ENCODE results near the gene CDKN2D. TPM values are rescaled to one million over a fixed set of nuclear protein-coding genes. Genes with fewer than 3 reads are reported as not detected.

The CDKN2D gene
- total and polyA plus RNA-seq, 2 of the 8 experiments (the other 6 are each of a cell fraction or from before 2014, with no cell fraction given), result 3.0 to 4.0 TPM

- H2BK5ac ChIP-seq (ENCODE audit: low read depth, low read length), result no peak overlapping the region
- H3K23ac ChIP-seq (ENCODE audit: insufficient read length), result no peak overlapping the region
- H3K4me1 ChIP-seq (replicated peaks in 1 of 4; ENCODE audit: control insufficient read depth in 3 of 4, insufficient read depth in 4 of 4, low read length in 3 of 4), result peaks cover 0 to 18% (median 7%) of the 10 kb centered on the region in 4 experiments; a peak in 5 of 7 replicates
- H4K8ac ChIP-seq (ENCODE audit: extremely low read depth, insufficient read depth, low read length), result no peak overlapping the region
- H2AK5ac ChIP-seq (ENCODE audit: low read depth, low read length), result no peak overlapping the region
- no peak overlapping the region for H3K14ac ChIP-seq (ENCODE audit: insufficient read length)
- no peak overlapping the region for H3K56ac ChIP-seq (replicated peaks; ENCODE audit: insufficient read length, low read depth, low read length)
- H3K23me2 ChIP-seq (ENCODE audit: low read depth, low read length), result peaks cover 18% of the 10 kb centered on the region
- no peak overlapping the region for H2BK12ac ChIP-seq (ENCODE audit: low read depth, low read length)
- no peak overlapping the region for H2BK15ac ChIP-seq (ENCODE audit: low read length)
- H3K27me3 ChIP-seq (replicated peaks in 1 of 4; ENCODE audit: control insufficient read depth in 3 of 4, extremely low read depth in 1 of 4, insufficient read depth in 3 of 4, low read length in 3 of 4), result peaks cover 15 to 37% (median 34%) of the 10 kb centered on the region in 4 experiments; a peak in 6 of 7 replicates
- no peak for FAIRE-seq
- no peaks in the 10 kb centered on the region for H3K36me3 ChIP-seq (ENCODE audit: control insufficient read depth in 2 of 4, insufficient read depth in 4 of 4, low read length in 3 of 4)
- no peak overlapping the region for H3K4me2 ChIP-seq (ENCODE audit: insufficient read depth in 1 of 2, low read depth in 2 of 2, low read length in 2 of 2)
- no peak overlapping the region for H4K5ac ChIP-seq (ENCODE audit: insufficient read length, low read depth, low read length)
- H3K79me2 ChIP-seq (ENCODE audit: control insufficient read depth in 1 of 2, insufficient read depth in 2 of 2, low read length in 2 of 2), result no peaks in the 10 kb centered on the region
- no peak overlapping the region for H3K18ac ChIP-seq (ENCODE audit: extremely low read depth, low read length)
- no peak overlapping the region for H3K9ac ChIP-seq (replicated peaks in 1 of 4; ENCODE audit: extremely low read depth in 1 of 4, low read depth in 3 of 4, low read length in 3 of 4)
- ChIA-PET POLR2A (ENCODE audit: partially characterized antibody) (no interaction called here), CTCF (ENCODE audit: partially characterized antibody) (interaction anchor here (0.6 to 5.6 kb wide), 10 partner anchors 13 to 331 kb away, joined by 3 to 46 read pairs (median 3); no protein-coding TSS in a partner anchor)
- no peak for DNase-seq (ENCODE audit: low read depth in 1 of 2, low spot score in 2 of 2)
- H3K27ac ChIP-seq (ENCODE audit: low read depth, low read length), result no peak overlapping the region
- H3K9me3 ChIP-seq (ENCODE audit: insufficient read depth in 2 of 2, low read depth in 1 of 2, low read length in 1 of 2), result no peaks in the 10 kb centered on the region
- H2BK120ac ChIP-seq (replicated peaks; ENCODE audit: low read depth, low read length), result no peak overlapping the region
- H2AFZ ChIP-seq (ENCODE audit: low read length), result no peak overlapping the region
- H3K4me3 ChIP-seq (ENCODE audit: extremely low read depth in 1 of 4, insufficient read depth in 2 of 4, low read depth in 3 of 4, low read length in 4 of 4), result no peak overlapping the region
- 90% methylated on average over 15 of the region's 15 CpGs; no CpG with 5 or more reads in 1 of the 2 experiments for WGBS, 2 experiments (ENCODE audit: extremely low coverage in 1 of 2, insufficient coverage in 1 of 2, insufficient read length in 1 of 2, insufficient replicate concordance in 2 of 2, low coverage in 1 of 2, low lambda C conversion rate in 2 of 2, missing lambda C conversion rate in 1 of 2)
- no peak overlapping the region for H3K4ac ChIP-seq (replicated peaks; ENCODE audit: insufficient read length, low read depth, low read length)
- peaks cover 2% of the 10 kb centered on the region in 2 experiments for H4K20me1 ChIP-seq (replicated peaks in 1 of 2; ENCODE audit: control insufficient read depth in 1 of 2, insufficient read depth in 2 of 2, low read length in 2 of 2)
- H2BK20ac ChIP-seq (ENCODE audit: low read length), result no peak overlapping the region
- no peak overlapping the region for H4K91ac ChIP-seq (replicated peaks; ENCODE audit: insufficient read length, low read length)
- no peaks in the 10 kb centered on the region; the same call in 1 of the 2 replicates for H3K79me1 ChIP-seq (ENCODE audit: low read depth, low read length)
- TF ChIP-seq CHD2 (IDR thresholded peaks at IDR 0.05; ENCODE audit: low read length) (no peak), CBX5 (IDR thresholded peaks at IDR 0.05; ENCODE audit: low read depth, low read length) (no peak), PHF8 (conservative IDR thresholded peaks at IDR 0.05; ENCODE audit: low read depth, low read length) (no peak), NANOG (IDR thresholded peaks at IDR 0.05; ENCODE audit: insufficient read depth, low read depth, low read length, poor library complexity, severe bottlenecking) (no peak), ZNF274 (IDR thresholded peaks at IDR 0.05; ENCODE audit: borderline replicate concordance, extremely low read depth, low read length) (no peak), EP300 (IDR thresholded peaks at IDR 0.05; ENCODE audit: borderline replicate concordance in 1 of 2, low read depth in 2 of 2, low read length in 2 of 2) (no peak), KDM5A (IDR thresholded peaks at IDR 0.05; ENCODE audit: low read length) (no peak), TEAD4 (IDR thresholded peaks at IDR 0.05; ENCODE audit: low read depth, low read length) (no peak), ASH2L (IDR thresholded peaks at IDR 0.05; ENCODE audit: low read length) (no peak), HDAC2 (IDR thresholded peaks at IDR 0.05; ENCODE audit: borderline replicate concordance in 1 of 2, low read depth in 2 of 2, low read length in 2 of 2) (no peak), ATF2 (IDR thresholded peaks at IDR 0.05; ENCODE audit: low read length) (no peak)
Observed at GRCh38 chr19:10520652-10521318, 48.0 kb downstream of the CDKN2D start.

Measured in H1 (cell line).